GM12878 (cell line): ENCODE measurements around the gene ARHGAP1. TPM values are rescaled to one million over a fixed set of nuclear protein-coding genes. Genes with fewer than 3 reads are reported as not detected.

Experiments
- ATAC-seq: fragments of 200-7000 bp; cut with Tn5 transposase; 3 replicates; pipeline ENCODE4 v1.9.1; 2020; ENCODE audit warnings: mild to moderate bottlenecking, moderate library complexity
- BruUV-seq: library from RNA; stranded (reverse); fragments of 400-500 nt; replicated peaks from 2 replicates; lab custom pipeline; 2021; lab: Mats Ljungman, UMichigan
- CTCF ChIA-PET: fragments of 300-600 bp; sonication (Branson Sonifier 250); formaldehyde crosslinking; extraction: SDS; loops from one replicate; lab custom pipeline; 2021; ENCODE audit warnings: inconsistent platforms; lab: Yijun Ruan, JAX
- POLR2A ChIA-PET: fragments of 350-600 bp; formaldehyde crosslinking; extraction: SDS; loops from one replicate; lab custom pipeline; 2021; ENCODE audit warnings: inconsistent platforms; lab: Charles Lee
- RAD21 ChIA-PET: fragments of 300-600 bp; sonication (Branson Sonifier 250); formaldehyde crosslinking; loops from one replicate; lab custom pipeline; 2023; ENCODE audit warnings: antibody characterized with exemption; ENCODE audit not compliant: unreplicated experiment; lab: Charles Lee
- SMC1A ChIA-PET: fragments of 300-600 bp; sonication (Branson Sonifier 250); formaldehyde crosslinking; loops from one replicate; lab custom pipeline; 2023; ENCODE audit not compliant: unreplicated experiment, uncharacterized antibody; lab: Charles Lee
- DNase-seq: peaks from one replicate; pipeline ENCODE4 v3.0.0-alpha.2; 2011; ENCODE audit warnings: low read depth, low spot score
- FAIRE-seq: peaks from 3 replicates; lab custom pipeline; 2011; peaks lifted over from hg19 to GRCh38; lab: Jason Lieb, UNC
- H2AFZ ChIP-seq: 2 replicates; pipeline ENCODE4 v1.6.0; 2011; ENCODE audit warnings: low read depth, low read length, control low read depth; ENCODE audit not compliant: control insufficient read depth
- H3K27ac ChIP-seq: 2 replicates; pipeline ENCODE4 v1.5.1; 2011; ENCODE audit warnings: control low read depth; ENCODE audit not compliant: control insufficient read depth, insufficient read depth
- H3K27me3 ChIP-seq, 2 experiments: replicated peaks in 1 of 2; 2 replicates each; pipeline versions ENCODE4 v1.6.0 to v1.6.1; 2011; ENCODE audit warnings: low read length in 1 of 2; ENCODE audit not compliant: control insufficient read depth in 2 of 2, insufficient read depth in 2 of 2
- H3K36me3 ChIP-seq, 2 experiments: 2 replicates each; pipeline ENCODE4 v1.5.1; 2011; ENCODE audit warnings: low read length in 1 of 2; ENCODE audit not compliant: control insufficient read depth in 2 of 2, insufficient read depth in 2 of 2
- H3K4me1 ChIP-seq: 2 replicates; pipeline ENCODE4 v1.6.1; 2011; ENCODE audit warnings: mild to moderate bottlenecking, low read length, moderate library complexity, mixed read lengths; ENCODE audit not compliant: control insufficient read depth, insufficient read depth
- H3K4me2 ChIP-seq: 2 replicates; pipeline ENCODE4 v1.6.0; 2011; ENCODE audit warnings: control low read depth; ENCODE audit not compliant: control insufficient read depth, insufficient read depth
- H3K4me3 ChIP-seq: fragments of 200-600 bp; sonication (generic); 2 replicates; pipeline ENCODE4 v1.5.1; 2016
- H3K79me2 ChIP-seq: 2 replicates; pipeline ENCODE4 v1.6.0; 2011; ENCODE audit warnings: low read length; ENCODE audit not compliant: control insufficient read depth, insufficient read depth
- H3K9ac ChIP-seq: 2 replicates; pipeline ENCODE4 v1.8.0; 2011; ENCODE audit warnings: low read length, control low read depth, mixed read lengths; ENCODE audit not compliant: control insufficient read depth, insufficient read depth
- H3K9me3 ChIP-seq: replicated peaks from 3 replicates; pipeline ENCODE4 v1.5.1; 2011; ENCODE audit warnings: mild to moderate bottlenecking, low read length; ENCODE audit not compliant: control insufficient read depth, insufficient read depth
- H4K20me1 ChIP-seq: 2 replicates; pipeline ENCODE4 v1.6.0; 2011; ENCODE audit not compliant: control insufficient read depth, insufficient read depth
- WGBS: methylation state at CpG from one replicate; pipeline ENCODE4 v1.1.6; 2016; ENCODE audit warnings: low lambda C conversion rate; ENCODE audit not compliant: insufficient replicate concordance, insufficient coverage; ENCODE audit errors: missing lambda C conversion rate; 5-methylcytosine and 5-hydroxymethylcytosine counted together
- in situ Hi-C: fragments of 300-500 bp; cut with MboI; formaldehyde crosslinking; loops from 9 replicates; pipeline ENCODE4 v1.14.3; 2018; ENCODE audit warnings: mixed read lengths
- intact Hi-C: fragments of 100-400 bp; cut with micrococcal nuclease; formaldehyde crosslinking; loops from one replicate; pipeline ENCODE4 v1.14.2; 2022; ENCODE audit not compliant: unreplicated experiment
- polyA plus RNA-seq, 11 experiments: library from polyadenylated mRNA; depleted of rRNA in 4 of 11; unstranded in 6 of 11; stranded (reverse) in 5 of 11; fragments of >200 nt; fragmentation: Nextera tagmentation in 4 of 11; fragmentation: Illumina TruSeq in 1 of 11; extraction: Ambion mirVana in 4 of 11; extraction: Trizol in 1 of 11; gene quantifications; 1 replicate in 1 of 11; 2 replicates in 10 of 11; pipeline versions ENCODE4 v1.2.1 to v1.2.3, GENCODE V29; 2011 to 2016; ENCODE audit warnings: inconsistent platforms in 2 of 11, missing spikeins in 2 of 11, low read depth in 1 of 11
- total RNA-seq, 4 experiments: library from RNA; depleted of rRNA in 3 of 4; stranded (reverse); fragments of >200 nt in 3 of 4; fragmentation: Illumina TruSeq in 1 of 4; extraction: Trizol in 1 of 4; gene quantifications; 2 replicates each; pipeline versions ENCODE4 v1.2.1 to v1.2.3, GENCODE V29; 2013 to 2021
- TF ChIP-seq, protein P1 (sequence below): fragments of 450-650 bp; IDR thresholded peaks from 2 replicates; pipeline ENCODE4 v1.6.1; 2018; ENCODE audit warnings: mild to moderate bottlenecking, low read depth, moderate library complexity; ENCODE audit not compliant: partially characterized antibody

Gene ARHGAP1
- total and polyA plus RNA-seq, 10 of the 15 experiments (the other 5 are each of a cell fraction or from before 2014, with no cell fraction given): 4.3 to 45.5 (median 23.2) TPM

DNA sequence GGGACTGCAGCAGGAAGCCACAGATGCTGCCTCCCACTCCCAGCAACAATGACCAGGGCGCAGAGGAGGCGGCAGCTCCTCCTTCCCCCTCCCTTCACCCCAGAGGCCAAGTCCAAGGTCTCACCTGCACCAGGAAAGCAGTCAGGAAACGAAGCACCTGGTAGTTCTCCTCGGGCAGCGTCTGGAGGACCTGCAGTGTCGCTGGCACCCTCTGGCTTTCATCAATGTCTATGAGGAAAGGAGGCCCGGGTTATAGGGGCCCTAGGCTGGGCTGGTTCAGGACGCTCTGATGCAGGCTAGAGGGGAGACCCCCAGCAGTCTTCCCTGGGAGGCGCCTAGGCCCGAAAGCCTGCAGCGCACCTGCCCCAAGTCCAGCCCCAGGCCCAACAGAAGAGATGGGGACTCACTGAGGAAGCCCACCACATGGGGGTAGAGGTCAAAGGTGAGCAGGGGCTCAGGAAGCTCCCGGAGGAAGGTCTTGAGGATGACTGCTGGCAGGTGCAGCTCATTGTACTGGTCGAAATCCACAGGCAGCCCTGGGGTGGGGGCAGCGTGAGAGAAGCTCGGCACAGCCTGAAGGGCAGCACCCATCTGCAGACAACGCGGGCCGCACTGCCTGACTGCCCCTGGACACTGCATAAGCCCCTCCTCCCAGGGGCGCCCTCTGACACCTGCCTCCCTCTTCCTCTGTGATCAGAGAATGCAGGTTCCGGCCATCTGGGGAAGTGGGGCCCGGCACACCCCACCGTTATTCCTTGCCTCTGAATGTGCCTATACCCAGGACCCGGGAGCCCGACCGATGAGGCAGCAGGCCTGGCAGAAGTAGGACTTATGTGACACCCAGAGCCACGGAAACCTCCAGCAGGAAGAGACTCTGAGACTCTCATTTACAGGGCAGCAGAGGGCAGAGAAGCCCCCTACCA, 20.9 kb downstream of the ARHGAP1 start:
- POLR2A ChIA-PET: no interaction called here
- no TSS peak for BruUV-seq
- 89% methylated on average over 25 of the region's 26 CpGs for WGBS

More for the DNA sequence above, 20.9 kb downstream of the ARHGAP1 start:
- H3K4me1 ChIP-seq: no peaks in the 10 kb centered on the region
- H3K4me3 ChIP-seq: no peak overlapping the region
- in situ Hi-C loops (no loop called here), intact Hi-C loops (no loop called here)
- TF ChIP-seq, protein P1, sequence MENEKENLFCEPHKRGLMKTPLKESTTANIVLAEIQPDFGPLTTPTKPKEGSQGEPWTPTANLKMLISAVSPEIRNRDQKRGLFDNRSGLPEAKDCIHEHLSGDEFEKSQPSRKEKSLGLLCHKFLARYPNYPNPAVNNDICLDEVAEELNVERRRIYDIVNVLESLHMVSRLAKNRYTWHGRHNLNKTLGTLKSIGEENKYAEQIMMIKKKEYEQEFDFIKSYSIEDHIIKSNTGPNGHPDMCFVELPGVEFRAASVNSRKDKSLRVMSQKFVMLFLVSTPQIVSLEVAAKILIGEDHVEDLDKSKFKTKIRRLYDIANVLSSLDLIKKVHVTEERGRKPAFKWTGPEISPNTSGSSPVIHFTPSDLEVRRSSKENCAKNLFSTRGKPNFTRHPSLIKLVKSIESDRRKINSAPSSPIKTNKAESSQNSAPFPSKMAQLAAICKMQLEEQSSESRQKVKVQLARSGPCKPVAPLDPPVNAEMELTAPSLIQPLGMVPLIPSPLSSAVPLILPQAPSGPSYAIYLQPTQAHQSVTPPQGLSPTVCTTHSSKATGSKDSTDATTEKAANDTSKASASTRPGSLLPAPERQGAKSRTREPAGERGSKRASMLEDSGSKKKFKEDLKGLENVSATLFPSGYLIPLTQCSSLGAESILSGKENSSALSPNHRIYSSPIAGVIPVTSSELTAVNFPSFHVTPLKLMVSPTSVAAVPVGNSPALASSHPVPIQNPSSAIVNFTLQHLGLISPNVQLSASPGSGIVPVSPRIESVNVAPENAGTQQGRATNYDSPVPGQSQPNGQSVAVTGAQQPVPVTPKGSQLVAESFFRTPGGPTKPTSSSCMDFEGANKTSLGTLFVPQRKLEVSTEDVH: no peak
- RAD21 ChIA-PET: no interaction called here
- DNase-seq (no peak), ATAC-seq (no peak), FAIRE-seq (no peak)
- H3K27me3 ChIP-seq: no peaks in the 10 kb centered on the region
- H3K79me2 ChIP-seq: no peaks in the 10 kb centered on the region
- H3K27ac ChIP-seq: no peak overlapping the region
- no peak overlapping the region for H2AFZ ChIP-seq
- CTCF ChIA-PET: no interaction called here
- no peak overlapping the region for H3K9ac ChIP-seq
- no peaks in the 10 kb centered on the region for H4K20me1 ChIP-seq
- no peaks in the 10 kb centered on the region for H3K9me3 ChIP-seq
- SMC1A ChIA-PET: interaction anchor here (0.7 kb wide), 1 partner anchor 202 kb away, joined by 3 read pairs; no protein-coding TSS in a partner anchor
- no peak overlapping the region for H3K4me2 ChIP-seq
- peaks cover 3 to 25% of the 10 kb centered on the region in 2 experiments; a peak in 3 of 4 replicates for H3K36me3 ChIP-seq
